GM19099 (cell line): ENCODE measurements around the gene TUBB4A.

Experiments used
- POLR2A ChIP-seq: IDR thresholded peaks from 3 replicates; pipeline ENCODE4 v1.6.1; 2011; ENCODE audit warnings: low read depth; ENCODE audit not compliant: insufficient read length; ENCODE audit errors: extremely low read depth

The TUBB4A gene

GRCh38 chr19:6509118-6509971 lies 7.2 kb upstream of the TUBB4A start:
- no peak for TF ChIP-seq POLR2A

GRCh38 chr19:6503407-6504201 lies 1.5 kb upstream of the TUBB4A start:
- no peak for TF ChIP-seq POLR2A

- TF ChIP-seq POLR2A: no peak
Measured at GRCh38 chr19:6500837-6501739, 1.0 kb downstream of the TUBB4A start.

- no peak for TF ChIP-seq POLR2A
Measured at GRCh38 chr19:6499052-6499790, 2.9 kb downstream of the TUBB4A start.

GRCh38 chr19:6498294-6499036 lies 3.6 kb downstream of the TUBB4A start:
- TF ChIP-seq POLR2A: no peak

GRCh38 chr19:6495947-6496346 lies 6.2 kb downstream of the TUBB4A start:
- no peak for TF ChIP-seq POLR2A

GRCh38 chr19:6494438-6495036 lies 7.6 kb downstream of the TUBB4A start:
- TF ChIP-seq POLR2A: no peak

- TF ChIP-seq POLR2A: no peak
Measured at GRCh38 chr19:6491802-6492592, 10.1 kb downstream of the TUBB4A start.

- no peak for TF ChIP-seq POLR2A
Measured at GRCh38 chr19:6490134-6490533, 12.0 kb downstream of the TUBB4A start.

- peak; percentile 67 for TF ChIP-seq POLR2A
Measured at GRCh38 chr19:6489278-6490061, 12.6 kb downstream of the TUBB4A start.

- TF ChIP-seq POLR2A: no peak
Measured at GRCh38 chr19:6484831-6485230, 17.3 kb downstream of the TUBB4A start.

- TF ChIP-seq POLR2A: no peak
Measured at GRCh38 chr19:6484230-6484629, 17.9 kb downstream of the TUBB4A start.
